ENCODE data around the gene IFNL1.

GRCh38 chr19:39341719-39342604 lies 45.8 kb downstream of the IFNL1 start, which contains the start of gene SAMD4B:
- no peak for TF ChIP-seq EZH2phosphoT487 (IDR thresholded peaks at IDR 0.05; ENCODE audit: borderline replicate concordance, low read depth, low read length)
- TF ChIP-seq, protein P1, sequence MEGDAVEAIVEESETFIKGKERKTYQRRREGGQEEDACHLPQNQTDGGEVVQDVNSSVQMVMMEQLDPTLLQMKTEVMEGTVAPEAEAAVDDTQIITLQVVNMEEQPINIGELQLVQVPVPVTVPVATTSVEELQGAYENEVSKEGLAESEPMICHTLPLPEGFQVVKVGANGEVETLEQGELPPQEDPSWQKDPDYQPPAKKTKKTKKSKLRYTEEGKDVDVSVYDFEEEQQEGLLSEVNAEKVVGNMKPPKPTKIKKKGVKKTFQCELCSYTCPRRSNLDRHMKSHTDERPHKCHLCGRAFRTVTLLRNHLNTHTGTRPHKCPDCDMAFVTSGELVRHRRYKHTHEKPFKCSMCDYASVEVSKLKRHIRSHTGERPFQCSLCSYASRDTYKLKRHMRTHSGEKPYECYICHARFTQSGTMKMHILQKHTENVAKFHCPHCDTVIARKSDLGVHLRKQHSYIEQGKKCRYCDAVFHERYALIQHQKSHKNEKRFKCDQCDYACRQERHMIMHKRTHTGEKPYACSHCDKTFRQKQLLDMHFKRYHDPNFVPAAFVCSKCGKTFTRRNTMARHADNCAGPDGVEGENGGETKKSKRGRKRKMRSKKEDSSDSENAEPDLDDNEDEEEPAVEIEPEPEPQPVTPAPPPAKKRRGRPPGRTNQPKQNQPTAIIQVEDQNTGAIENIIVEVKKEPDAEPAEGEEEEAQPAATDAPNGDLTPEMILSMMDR (conservative IDR thresholded peaks at IDR 0.05; ENCODE audit: low read length) = peak; percentile 68
